Cardiac fibroblast (primary cell): Measurements from ENCODE around the gene SLC22A13.
A peak's percentile ranks its signal among the peaks of the same experiment; 100 is the strongest.
"Not testable (repeated sequence)": the region's sequence is repeated elsewhere in the genome, so short reads cannot be mapped to it uniquely, and the experiment has no call there.

Experiments used
- DNase-seq, 2 donors: peaks; one replicate each; pipeline versions ENCODE4 v3.0.0 to v3.0.0-alpha.2; 2010; ENCODE audit warnings: low read depth in 2 of 2
- H3K4me3 ChIP-seq, 2 donors: replicated peaks in 1 of 2; 1 replicate in 1 of 2; 2 replicates in 1 of 2; pipeline ENCODE4 v1.5.1; 2011; ENCODE audit warnings: low read depth in 2 of 2, low read length in 2 of 2, mild to moderate bottlenecking in 2 of 2, moderate library complexity in 1 of 2
- TF ChIP-seq, protein P1 (sequence below): IDR thresholded peaks from one replicate; pipeline ENCODE4 v1.5.1; 2011; ENCODE audit warnings: low read depth, mild to moderate bottlenecking, low read length, inconsistent platforms

Gene SLC22A13

GRCh38 chr3:38227989-38228388 is 37.6 kb upstream of the SLC22A13 start:
- peak; percentile 70 to 80 for DNase-seq
- TF ChIP-seq, protein P1, sequence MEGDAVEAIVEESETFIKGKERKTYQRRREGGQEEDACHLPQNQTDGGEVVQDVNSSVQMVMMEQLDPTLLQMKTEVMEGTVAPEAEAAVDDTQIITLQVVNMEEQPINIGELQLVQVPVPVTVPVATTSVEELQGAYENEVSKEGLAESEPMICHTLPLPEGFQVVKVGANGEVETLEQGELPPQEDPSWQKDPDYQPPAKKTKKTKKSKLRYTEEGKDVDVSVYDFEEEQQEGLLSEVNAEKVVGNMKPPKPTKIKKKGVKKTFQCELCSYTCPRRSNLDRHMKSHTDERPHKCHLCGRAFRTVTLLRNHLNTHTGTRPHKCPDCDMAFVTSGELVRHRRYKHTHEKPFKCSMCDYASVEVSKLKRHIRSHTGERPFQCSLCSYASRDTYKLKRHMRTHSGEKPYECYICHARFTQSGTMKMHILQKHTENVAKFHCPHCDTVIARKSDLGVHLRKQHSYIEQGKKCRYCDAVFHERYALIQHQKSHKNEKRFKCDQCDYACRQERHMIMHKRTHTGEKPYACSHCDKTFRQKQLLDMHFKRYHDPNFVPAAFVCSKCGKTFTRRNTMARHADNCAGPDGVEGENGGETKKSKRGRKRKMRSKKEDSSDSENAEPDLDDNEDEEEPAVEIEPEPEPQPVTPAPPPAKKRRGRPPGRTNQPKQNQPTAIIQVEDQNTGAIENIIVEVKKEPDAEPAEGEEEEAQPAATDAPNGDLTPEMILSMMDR: no peak
- H3K4me3 ChIP-seq: no peak overlapping the region

- TF ChIP-seq, protein P1: no peak
- peak; percentile 12 to 50 for DNase-seq
- H3K4me3 ChIP-seq: no peak overlapping the region
Observed at GRCh38 chr3:38229036-38229435, 36.6 kb upstream of the SLC22A13 start.

GRCh38 chr3:38232701-38233100 is 32.9 kb upstream of the SLC22A13 start:
- no peak for DNase-seq
- no peak overlapping the region for H3K4me3 ChIP-seq
- TF ChIP-seq, protein P1: no peak

GRCh38 chr3:38235466-38235865 is 30.1 kb upstream of the SLC22A13 start:
- TF ChIP-seq, protein P1: no peak
- no peak overlapping the region for H3K4me3 ChIP-seq
- peak in 1 of 2 donors; percentile 11 for DNase-seq

DNA sequence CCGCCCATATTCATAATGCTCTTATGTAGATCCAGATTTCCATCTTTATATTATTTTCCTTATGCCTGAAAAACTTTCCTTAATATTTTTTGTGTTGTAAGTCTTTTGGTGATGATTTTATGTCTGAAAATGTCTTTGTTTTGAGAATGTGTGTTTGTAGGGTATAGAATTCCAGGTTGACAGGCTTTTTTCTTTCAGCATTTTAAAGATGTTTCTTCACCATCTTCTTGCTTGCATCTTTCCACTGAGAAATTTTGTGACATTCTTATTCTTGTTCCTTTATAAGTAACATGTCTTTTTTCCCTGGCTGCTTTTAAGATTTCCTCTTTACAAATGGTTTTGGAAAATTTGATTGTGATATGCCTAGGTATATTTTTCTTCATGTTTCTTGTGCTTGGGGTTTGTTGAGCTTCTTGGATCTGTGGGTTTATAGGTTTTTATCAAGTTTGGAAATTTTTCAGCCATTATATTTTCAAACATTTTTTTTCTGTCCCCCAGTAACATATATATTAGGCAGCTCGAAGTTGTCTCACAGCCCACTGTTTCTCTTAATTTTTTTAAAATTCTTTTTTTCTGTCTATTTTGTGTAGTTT is 27.1 kb upstream of the SLC22A13 start:
- DNase-seq: no peak
- TF ChIP-seq, protein P1: no peak
- no peak overlapping the region for H3K4me3 ChIP-seq

- H3K4me3 ChIP-seq, DNase-seq: not testable (repeated sequence)
Observed at GRCh38 chr3:38242812-38243211, 22.8 kb upstream of the SLC22A13 start.

DNA sequence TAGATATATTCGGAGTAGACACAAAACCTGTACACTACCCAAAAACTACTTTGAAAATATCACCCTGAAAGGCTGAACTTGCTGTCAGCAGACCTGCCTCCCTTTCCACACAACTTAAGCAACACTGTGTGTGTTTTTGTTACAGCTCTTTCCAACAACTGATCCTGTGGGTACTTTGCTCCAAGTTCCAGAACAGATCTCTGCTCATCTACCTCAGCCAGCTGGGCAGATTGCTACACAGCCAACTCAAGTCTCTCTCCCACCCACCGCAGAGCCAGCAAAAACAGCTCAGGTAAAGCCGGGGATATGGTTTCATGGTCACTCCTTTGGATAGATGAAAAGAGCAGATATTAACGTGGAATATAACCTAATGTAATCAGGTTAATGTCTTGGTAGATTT is 19.7 kb upstream of the SLC22A13 start:
- DNase-seq: no peak
- TF ChIP-seq, protein P1: no peak

More for the DNA sequence above, 19.7 kb upstream of the SLC22A13 start:
- H3K4me3 ChIP-seq: no peak overlapping the region
